Measurements from ENCODE around the gene B4GALT6.

Gene B4GALT6

DNA sequence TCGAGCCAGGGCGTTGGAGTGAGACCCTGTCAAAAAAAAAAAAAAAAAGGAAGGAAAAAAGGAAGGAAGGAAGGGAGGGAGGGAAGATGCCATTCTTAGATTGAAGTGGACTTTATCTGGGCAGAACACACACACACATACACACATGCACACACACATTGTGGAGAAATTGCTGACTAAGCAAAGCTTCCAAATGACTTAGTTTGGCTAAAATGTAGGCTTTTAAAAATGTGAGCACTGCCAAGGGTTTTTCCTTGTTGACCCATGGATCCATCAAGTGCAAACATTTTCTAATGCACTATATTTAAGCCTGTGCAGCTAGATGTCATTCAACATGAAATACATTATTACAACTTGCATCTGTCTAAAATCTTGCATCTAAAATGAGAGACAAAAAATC lies 93.3 kb downstream of the B4GALT6 start:
- no peak overlapping the region for H3K27ac ChIP-seq
- TF ChIP-seq, protein P1, sequence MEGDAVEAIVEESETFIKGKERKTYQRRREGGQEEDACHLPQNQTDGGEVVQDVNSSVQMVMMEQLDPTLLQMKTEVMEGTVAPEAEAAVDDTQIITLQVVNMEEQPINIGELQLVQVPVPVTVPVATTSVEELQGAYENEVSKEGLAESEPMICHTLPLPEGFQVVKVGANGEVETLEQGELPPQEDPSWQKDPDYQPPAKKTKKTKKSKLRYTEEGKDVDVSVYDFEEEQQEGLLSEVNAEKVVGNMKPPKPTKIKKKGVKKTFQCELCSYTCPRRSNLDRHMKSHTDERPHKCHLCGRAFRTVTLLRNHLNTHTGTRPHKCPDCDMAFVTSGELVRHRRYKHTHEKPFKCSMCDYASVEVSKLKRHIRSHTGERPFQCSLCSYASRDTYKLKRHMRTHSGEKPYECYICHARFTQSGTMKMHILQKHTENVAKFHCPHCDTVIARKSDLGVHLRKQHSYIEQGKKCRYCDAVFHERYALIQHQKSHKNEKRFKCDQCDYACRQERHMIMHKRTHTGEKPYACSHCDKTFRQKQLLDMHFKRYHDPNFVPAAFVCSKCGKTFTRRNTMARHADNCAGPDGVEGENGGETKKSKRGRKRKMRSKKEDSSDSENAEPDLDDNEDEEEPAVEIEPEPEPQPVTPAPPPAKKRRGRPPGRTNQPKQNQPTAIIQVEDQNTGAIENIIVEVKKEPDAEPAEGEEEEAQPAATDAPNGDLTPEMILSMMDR (IDR thresholded peaks at IDR 0.05; ENCODE audit: low read depth, low read length): no peak
- no peaks in the 10 kb centered on the region for H3K27me3 ChIP-seq (ENCODE audit: insufficient read depth, low read depth, severe bottlenecking)
- H3K4me3 ChIP-seq (ENCODE audit: low read depth, low read length): no peak overlapping the region
- no peaks in the 10 kb centered on the region for H3K9me3 ChIP-seq (ENCODE audit: severe bottlenecking)
- no peak for DNase-seq
- H3K36me3 ChIP-seq: no peaks in the 10 kb centered on the region

- no peak overlapping the region for H3K4me3 ChIP-seq (ENCODE audit: low read depth, low read length)
- no peaks in the 10 kb centered on the region for H3K27me3 ChIP-seq (ENCODE audit: insufficient read depth, low read depth, severe bottlenecking)
- DNase-seq: no peak
- TF ChIP-seq, protein P1 (IDR thresholded peaks at IDR 0.05; ENCODE audit: low read depth, low read length): no peak
- H3K36me3 ChIP-seq: no peaks in the 10 kb centered on the region
- H3K9me3 ChIP-seq (ENCODE audit: severe bottlenecking): no peaks in the 10 kb centered on the region
- H3K27ac ChIP-seq: no peak overlapping the region
Measured at GRCh38 chr18:31590570-31590969, 93.8 kb downstream of the B4GALT6 start.

GRCh38 chr18:31587529-31587928 lies 96.9 kb downstream of the B4GALT6 start:
- Histone ChIP-seq H3K9me3 (ENCODE audit: severe bottlenecking) (no peaks in the 10 kb centered on the region), H3K27ac (no peak overlapping the region), H3K4me3 (ENCODE audit: low read depth, low read length) (no peak overlapping the region), H3K36me3 (no peaks in the 10 kb centered on the region), H3K27me3 (ENCODE audit: insufficient read depth, low read depth, severe bottlenecking) (no peaks in the 10 kb centered on the region)
- TF ChIP-seq, protein P1 (IDR thresholded peaks at IDR 0.05; ENCODE audit: low read depth, low read length): no peak
- DNase-seq: no peak

DNA sequence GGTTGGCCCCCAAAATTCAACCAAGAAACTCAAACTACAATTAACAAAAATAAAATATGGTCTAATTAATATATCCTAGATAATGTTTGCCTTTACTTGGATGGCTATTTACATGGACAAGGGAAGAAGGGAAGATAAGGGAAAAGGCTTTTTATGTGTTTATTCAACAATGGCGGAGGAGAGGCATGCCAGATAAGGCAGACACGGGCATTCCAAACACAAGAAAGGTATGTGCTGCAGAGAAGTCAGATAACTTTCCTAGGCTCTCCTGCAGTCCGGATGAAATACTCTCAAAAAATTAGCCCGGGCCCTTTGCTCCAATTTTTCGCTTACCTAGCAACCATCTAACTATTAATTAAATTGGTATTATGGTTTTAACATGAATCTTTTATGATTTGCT lies 97.8 kb downstream of the B4GALT6 start:
- Histone ChIP-seq H3K9me3 (ENCODE audit: severe bottlenecking) (no peaks in the 10 kb centered on the region), H3K27ac (no peak overlapping the region), H3K36me3 (no peaks in the 10 kb centered on the region), H3K4me3 (ENCODE audit: low read depth, low read length) (no peak overlapping the region), H3K27me3 (ENCODE audit: insufficient read depth, low read depth, severe bottlenecking) (no peaks in the 10 kb centered on the region)
- no peak for DNase-seq
- TF ChIP-seq, protein P1 (IDR thresholded peaks at IDR 0.05; ENCODE audit: low read depth, low read length): no peak

- no peaks in the 10 kb centered on the region for H3K36me3 ChIP-seq
- H3K9me3 ChIP-seq (ENCODE audit: severe bottlenecking): no peaks in the 10 kb centered on the region
- TF ChIP-seq, protein P1 (IDR thresholded peaks at IDR 0.05; ENCODE audit: low read depth, low read length): no peak
- no peaks in the 10 kb centered on the region for H3K27me3 ChIP-seq (ENCODE audit: insufficient read depth, low read depth, severe bottlenecking)
- H3K27ac ChIP-seq: no peak overlapping the region
- no peak overlapping the region for H3K4me3 ChIP-seq (ENCODE audit: low read depth, low read length)
- no peak for DNase-seq
Measured at GRCh38 chr18:31585991-31586390, 98.4 kb downstream of the B4GALT6 start.

DNA sequence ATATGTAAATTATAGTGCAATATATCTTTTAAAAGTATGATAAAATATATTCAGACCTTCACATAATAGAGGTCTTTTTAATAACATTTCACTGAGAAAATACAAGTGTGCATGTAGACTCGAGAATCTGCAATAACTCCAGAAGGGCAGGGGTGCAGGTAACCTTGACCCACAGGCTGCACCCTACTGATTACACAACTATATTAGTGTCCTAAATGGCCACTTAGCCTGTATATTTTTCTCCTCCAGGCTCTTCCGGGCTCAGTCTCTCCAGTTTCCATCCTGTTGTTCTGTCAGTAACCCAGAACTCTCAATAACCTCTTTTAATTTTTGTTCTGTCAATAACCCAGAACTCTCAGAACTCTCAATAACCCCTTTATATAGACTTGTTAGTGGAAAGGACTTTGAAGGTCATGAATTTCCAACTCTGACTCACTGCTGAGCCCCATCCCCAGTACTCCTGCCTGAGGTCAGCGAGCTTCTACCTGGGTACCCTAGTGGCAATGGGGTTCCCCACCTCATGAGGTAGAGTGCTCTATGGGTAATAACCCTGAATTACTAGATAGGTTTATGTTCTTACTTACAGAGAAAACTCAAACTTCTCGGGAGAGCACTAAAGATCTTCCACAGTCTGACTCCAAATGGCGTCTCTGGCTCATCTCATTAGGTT lies 101.1 kb downstream of the B4GALT6 start:
- H3K9me3 ChIP-seq (ENCODE audit: severe bottlenecking): no peaks in the 10 kb centered on the region
- no peak overlapping the region for H3K4me3 ChIP-seq (ENCODE audit: low read depth, low read length)
- H3K27me3 ChIP-seq (ENCODE audit: insufficient read depth, low read depth, severe bottlenecking): peaks cover 3% of the 10 kb centered on the region
- H3K27ac ChIP-seq: no peak overlapping the region
- DNase-seq: no peak
- no peaks in the 10 kb centered on the region for H3K36me3 ChIP-seq
- TF ChIP-seq, protein P1 (IDR thresholded peaks at IDR 0.05; ENCODE audit: low read depth, low read length): no peak
